AG04449 (cell line): Measurements from ENCODE around the gene CHMP4B.

Source experiments
- CTCF ChIA-PET: fragments of 350-600 bp; formaldehyde crosslinking; extraction: SDS; loops from one replicate; lab custom pipeline; 2021; ENCODE audit warnings: antibody characterized with exemption; lab: Yijun Ruan, JAX
- POLR2A ChIA-PET: fragments of 400-600, 350-600 bp; formaldehyde crosslinking; extraction: SDS; loops from one replicate; lab custom pipeline; 2020; ENCODE audit warnings: antibody characterized with exemption, inconsistent platforms; lab: Yijun Ruan, JAX
- DNase-seq: peaks from one replicate; pipeline ENCODE4 v3.0.0-alpha.2; 2010; ENCODE audit warnings: low read depth, low spot score
- H3K4me3 ChIP-seq: 2 replicates; pipeline ENCODE4 v1.5.1; 2011; ENCODE audit warnings: low read depth, mild to moderate bottlenecking, control low read depth, low read length
- TF ChIP-seq, protein P1 (sequence below): IDR thresholded peaks from one replicate; pipeline ENCODE4 v1.5.1; 2011; ENCODE audit warnings: mild to moderate bottlenecking, moderate library complexity, low read length, control low read depth, inconsistent platforms; ENCODE audit not compliant: insufficient read depth; ENCODE audit errors: missing control alignments

Gene CHMP4B

GRCh38 chr20:33840160-33840559 lies 29.0 kb downstream of the CHMP4B start:
- TF ChIP-seq, protein P1, sequence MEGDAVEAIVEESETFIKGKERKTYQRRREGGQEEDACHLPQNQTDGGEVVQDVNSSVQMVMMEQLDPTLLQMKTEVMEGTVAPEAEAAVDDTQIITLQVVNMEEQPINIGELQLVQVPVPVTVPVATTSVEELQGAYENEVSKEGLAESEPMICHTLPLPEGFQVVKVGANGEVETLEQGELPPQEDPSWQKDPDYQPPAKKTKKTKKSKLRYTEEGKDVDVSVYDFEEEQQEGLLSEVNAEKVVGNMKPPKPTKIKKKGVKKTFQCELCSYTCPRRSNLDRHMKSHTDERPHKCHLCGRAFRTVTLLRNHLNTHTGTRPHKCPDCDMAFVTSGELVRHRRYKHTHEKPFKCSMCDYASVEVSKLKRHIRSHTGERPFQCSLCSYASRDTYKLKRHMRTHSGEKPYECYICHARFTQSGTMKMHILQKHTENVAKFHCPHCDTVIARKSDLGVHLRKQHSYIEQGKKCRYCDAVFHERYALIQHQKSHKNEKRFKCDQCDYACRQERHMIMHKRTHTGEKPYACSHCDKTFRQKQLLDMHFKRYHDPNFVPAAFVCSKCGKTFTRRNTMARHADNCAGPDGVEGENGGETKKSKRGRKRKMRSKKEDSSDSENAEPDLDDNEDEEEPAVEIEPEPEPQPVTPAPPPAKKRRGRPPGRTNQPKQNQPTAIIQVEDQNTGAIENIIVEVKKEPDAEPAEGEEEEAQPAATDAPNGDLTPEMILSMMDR, result no peak
- CTCF ChIA-PET, result interaction anchor here (0.9 to 1.5 kb wide), 2 partner anchors 23 to 228 kb away, joined by 3 to 4 read pairs; no protein-coding TSS in a partner anchor
- no peak overlapping the region for H3K4me3 ChIP-seq
- no peak for DNase-seq
- POLR2A ChIA-PET, result interaction anchor here (0.7 kb wide), 1 partner anchor 15 kb away, joined by 3 read pairs; no protein-coding TSS in a partner anchor

GRCh38 chr20:33840759-33841435 lies 29.7 kb downstream of the CHMP4B start:
- TF ChIP-seq, protein P1, result no peak
- no peak for DNase-seq
- CTCF ChIA-PET, result interaction anchor here (0.9 kb wide), 1 partner anchor 227 kb away, joined by 4 read pairs; no protein-coding TSS in a partner anchor
- H3K4me3 ChIP-seq, result no peak overlapping the region
- POLR2A ChIA-PET, result interaction anchor here (0.7 kb wide), 1 partner anchor 15 kb away, joined by 3 read pairs; no protein-coding TSS in a partner anchor

DNA sequence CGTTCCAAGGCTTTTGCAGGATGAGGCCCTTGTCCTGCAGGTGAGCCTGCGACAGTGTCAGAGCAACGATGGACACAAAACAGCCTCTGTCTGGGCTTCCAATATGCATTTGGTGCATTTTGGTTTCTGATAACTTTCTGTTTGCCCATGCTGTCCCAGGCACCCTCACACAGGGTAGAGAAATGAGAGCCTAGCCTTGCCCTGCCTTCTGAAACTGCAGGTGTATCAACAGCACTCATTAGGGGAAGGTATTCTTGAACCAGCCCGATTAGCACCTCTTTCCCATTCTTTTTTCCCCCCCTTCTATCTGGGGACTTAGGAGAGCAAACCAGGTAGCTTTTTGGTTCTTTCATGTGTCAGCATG lies 30.3 kb downstream of the CHMP4B start:
- TF ChIP-seq, protein P1, result no peak
- CTCF ChIA-PET, result interaction anchor here (0.9 kb wide), 1 partner anchor 227 kb away, joined by 4 read pairs; no protein-coding TSS in a partner anchor
- POLR2A ChIA-PET, result no interaction called here
- H3K4me3 ChIP-seq, result no peak overlapping the region
- DNase-seq, result no peak

DNA sequence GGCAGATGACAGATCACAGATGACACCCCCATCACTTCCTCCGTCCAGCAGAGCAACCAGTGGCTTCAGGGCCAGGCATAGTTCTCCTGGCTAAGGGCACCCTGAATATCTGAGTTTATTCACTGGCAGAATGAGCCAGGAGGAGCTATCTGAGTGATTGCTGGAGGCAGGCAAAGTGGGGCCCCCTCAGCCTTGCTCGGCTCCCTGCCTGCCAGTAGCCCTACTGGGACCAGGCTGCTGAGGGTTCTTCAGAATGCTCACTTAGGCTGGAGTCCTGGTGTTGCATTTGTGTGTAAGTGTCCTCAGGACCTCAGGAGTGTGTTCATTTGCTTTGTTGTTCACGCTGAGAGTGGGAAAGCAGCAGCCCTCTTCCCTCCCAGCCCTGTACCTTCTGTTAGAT lies 31.2 kb downstream of the CHMP4B start:
- TF ChIP-seq, protein P1, result no peak
- CTCF ChIA-PET, result interaction anchor here (1.1 to 1.6 kb wide), 2 partner anchors 9 to 11 kb away, joined by 3 to 5 read pairs; no protein-coding TSS in a partner anchor

GRCh38 chr20:33843050-33843449 lies 31.9 kb downstream of the CHMP4B start:
- ChIA-PET POLR2A (no interaction called here), CTCF (interaction anchor here (1.1 to 1.6 kb wide), 2 partner anchors 8 to 12 kb away, joined by 3 to 5 read pairs; no protein-coding TSS in a partner anchor)
- no peak overlapping the region for H3K4me3 ChIP-seq
- no peak for DNase-seq
- TF ChIP-seq, protein P1, result no peak

More for the DNA sequence above, 31.2 kb downstream of the CHMP4B start:
- no peak overlapping the region for H3K4me3 ChIP-seq
- no peak for DNase-seq
- POLR2A ChIA-PET, result no interaction called here

- TF ChIP-seq, protein P1, result no peak
- H3K4me3 ChIP-seq, result no peak overlapping the region
- CTCF ChIA-PET, result interaction anchor here (0.6 kb wide), 1 partner anchor 226 kb away, joined by 4 read pairs; no protein-coding TSS in a partner anchor
- POLR2A ChIA-PET, result no interaction called here
- DNase-seq, result no peak
Observed at GRCh38 chr20:33843854-33844253, 32.7 kb downstream of the CHMP4B start.
